Duodenal mucosa (tissue), 2 donors: ENCODE results near the gene ITFG2.

Experiments used
- H3K27ac ChIP-seq: one replicate; pipeline ENCODE4 v1.7.0; 2013; ENCODE audit warnings: low read depth, low read length
- H3K27me3 ChIP-seq, 2 donors: one replicate each; pipeline ENCODE4 v1.7.0; 2013; ENCODE audit warnings: low read length in 2 of 2, control low read depth in 1 of 2; ENCODE audit not compliant: insufficient read depth in 2 of 2, control insufficient read depth in 1 of 2
- H3K36me3 ChIP-seq, 2 donors: one replicate each; pipeline ENCODE4 v1.7.0; 2013; ENCODE audit warnings: low read length in 2 of 2, control low read depth in 1 of 2; ENCODE audit not compliant: insufficient read depth in 2 of 2, control insufficient read depth in 1 of 2
- H3K4me1 ChIP-seq, 2 donors: one replicate each; pipeline ENCODE4 v1.7.0; 2013; ENCODE audit warnings: low read length in 2 of 2, control low read depth in 1 of 2; ENCODE audit not compliant: insufficient read depth in 2 of 2, control insufficient read depth in 1 of 2
- H3K4me3 ChIP-seq, 2 donors: one replicate each; pipeline ENCODE4 v1.7.0; 2013; ENCODE audit warnings: low read length in 2 of 2, low read depth in 1 of 2
- H3K9ac ChIP-seq, 2 donors: one replicate each; pipeline ENCODE4 v1.7.0; 2013; ENCODE audit warnings: low read length in 2 of 2, low read depth in 1 of 2
- H3K9me3 ChIP-seq, 2 donors: one replicate each; pipeline ENCODE4 v1.7.0; 2013; ENCODE audit warnings: low read length in 2 of 2, control low read depth in 1 of 2; ENCODE audit not compliant: control insufficient read depth in 1 of 2

The ITFG2 gene

DNA sequence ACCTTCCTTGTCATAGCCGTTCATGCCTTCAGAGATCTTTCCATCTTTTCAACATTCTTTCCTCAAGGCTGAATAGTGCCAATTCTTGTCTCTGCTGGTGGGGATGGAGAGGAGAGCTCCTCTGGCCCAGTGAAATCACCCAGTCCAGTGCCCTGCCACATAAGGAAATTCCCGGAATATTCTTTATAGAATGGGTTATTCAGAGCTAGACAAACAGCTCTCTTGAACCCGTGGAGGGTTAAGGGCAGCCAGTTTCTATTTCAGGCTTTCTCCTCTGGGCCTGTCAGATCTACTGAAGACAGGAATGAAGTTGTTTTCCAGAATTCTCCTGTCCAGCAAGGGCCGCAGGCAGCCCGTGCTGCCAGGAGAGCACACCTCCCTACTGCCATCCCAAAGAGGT, 30.5 kb downstream of the ITFG2 start:
- no peaks in the 10 kb centered on the region for H3K27me3 ChIP-seq
- no peak overlapping the region for H3K27ac ChIP-seq
- H3K36me3 ChIP-seq: peaks cover 7% of the 10 kb centered on the region in 2 donors
- H3K9me3 ChIP-seq: no peaks in the 10 kb centered on the region
- no peak overlapping the region for H3K4me3 ChIP-seq
- H3K4me1 ChIP-seq: no peaks in the 10 kb centered on the region
- H3K9ac ChIP-seq: no peak overlapping the region

DNA sequence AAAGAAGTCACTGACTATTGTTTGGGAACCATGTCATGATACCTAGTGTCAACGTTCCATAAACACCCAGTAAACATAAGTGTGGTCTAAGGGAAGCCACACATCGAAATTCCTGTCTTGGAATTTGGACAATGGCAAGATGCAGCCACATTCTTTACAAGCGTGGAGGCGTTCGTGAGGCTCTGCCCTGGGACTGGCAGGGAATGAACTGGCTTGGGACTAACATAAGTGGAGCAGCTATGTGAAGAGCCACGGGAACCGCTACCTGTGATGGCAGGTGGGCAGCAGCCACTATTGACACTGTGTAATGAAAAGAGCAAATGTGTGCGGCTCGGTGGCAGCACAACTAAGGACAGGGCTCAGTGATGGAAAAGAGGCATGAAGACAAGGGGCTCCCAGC, 32.3 kb downstream of the ITFG2 start:
- Histone ChIP-seq H3K4me3 (no peak overlapping the region), H3K36me3 (peaks cover 1 to 3% of the 10 kb centered on the region in 2 donors), H3K9me3 (no peaks in the 10 kb centered on the region), H3K27ac (no peak overlapping the region), H3K9ac (no peak overlapping the region), H3K4me1 (peaks cover 4 to 8% of the 10 kb centered on the region in 2 donors), H3K27me3 (no peaks in the 10 kb centered on the region)

DNA sequence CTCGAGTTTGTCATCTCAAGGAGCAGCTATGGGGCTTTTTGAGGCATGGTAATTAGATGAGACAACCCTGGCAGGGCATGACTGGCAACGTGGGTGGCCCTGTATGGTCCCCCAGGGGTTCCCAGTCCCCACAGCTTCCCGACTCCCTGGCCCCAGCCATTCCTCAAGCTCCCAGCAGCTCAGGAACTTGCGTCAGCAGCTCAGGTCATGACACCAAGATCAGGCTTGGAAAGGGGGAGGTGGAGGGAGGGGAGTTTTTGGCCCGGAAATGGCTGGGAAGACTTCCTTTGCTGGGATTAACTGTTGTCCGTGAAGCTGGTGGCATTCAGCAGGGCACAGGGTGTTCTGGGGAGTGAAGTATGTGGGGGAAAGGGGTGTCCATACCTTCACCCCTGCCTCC, 32.8 kb downstream of the ITFG2 start:
- Histone ChIP-seq H3K36me3 (peaks cover 0 to 3% of the 10 kb centered on the region in 2 donors), H3K9me3 (no peaks in the 10 kb centered on the region), H3K4me3 (no peak overlapping the region), H3K27ac (no peak overlapping the region), H3K9ac (no peak overlapping the region), H3K27me3 (no peaks in the 10 kb centered on the region), H3K4me1 (peaks cover 4 to 10% of the 10 kb centered on the region in 2 donors)

DNA sequence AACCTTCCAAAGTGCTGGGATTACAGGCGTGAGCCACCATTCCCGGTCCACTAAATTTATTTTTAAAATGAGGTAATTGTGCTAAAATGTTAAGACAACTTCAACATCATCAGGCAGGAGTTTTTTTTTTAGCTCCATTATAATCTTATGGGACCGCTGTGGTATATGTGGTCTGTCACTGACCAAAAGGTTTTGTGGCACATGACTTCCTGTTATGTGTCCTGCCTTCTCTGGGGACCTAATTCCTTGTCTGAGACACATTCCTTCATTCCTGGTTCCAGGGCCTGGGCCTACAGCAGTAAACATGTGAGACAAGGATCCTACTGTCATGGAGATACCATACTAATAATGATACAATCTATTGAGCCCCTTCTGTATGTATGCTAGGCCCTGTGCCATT, 39.5 kb downstream of the ITFG2 start:
- Histone ChIP-seq H3K36me3 (no peaks in the 10 kb centered on the region), H3K27me3 (no peaks in the 10 kb centered on the region), H3K4me3 (no peak overlapping the region), H3K9ac (no peak overlapping the region), H3K27ac (no peak overlapping the region), H3K4me1 (peaks cover 22 to 31% of the 10 kb centered on the region in 2 donors), H3K9me3 (no peaks in the 10 kb centered on the region)

DNA sequence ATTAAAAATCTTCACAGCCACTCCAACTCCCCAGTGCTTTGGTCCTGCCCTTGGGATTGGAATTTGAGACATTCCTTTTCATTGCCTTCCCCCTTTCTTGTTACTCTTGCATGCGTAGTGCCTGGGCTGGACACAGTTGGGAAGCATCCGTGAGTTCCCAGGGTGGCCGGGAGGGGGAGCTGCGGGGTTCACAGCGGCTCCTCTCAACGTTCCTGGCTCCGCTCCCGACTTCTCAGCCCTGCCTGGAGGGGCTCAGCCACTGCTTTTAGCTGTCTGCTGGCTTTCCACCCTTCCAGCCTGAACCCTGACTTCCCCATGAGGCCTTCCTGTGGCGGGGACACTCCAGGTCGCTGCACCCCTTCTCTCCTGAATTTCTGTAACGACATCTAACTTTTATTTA, 41.2 kb downstream of the ITFG2 start:
- Histone ChIP-seq H3K4me1 (peaks cover 32 to 40% of the 10 kb centered on the region in 2 donors), H3K4me3 (no peak overlapping the region)

DNA sequence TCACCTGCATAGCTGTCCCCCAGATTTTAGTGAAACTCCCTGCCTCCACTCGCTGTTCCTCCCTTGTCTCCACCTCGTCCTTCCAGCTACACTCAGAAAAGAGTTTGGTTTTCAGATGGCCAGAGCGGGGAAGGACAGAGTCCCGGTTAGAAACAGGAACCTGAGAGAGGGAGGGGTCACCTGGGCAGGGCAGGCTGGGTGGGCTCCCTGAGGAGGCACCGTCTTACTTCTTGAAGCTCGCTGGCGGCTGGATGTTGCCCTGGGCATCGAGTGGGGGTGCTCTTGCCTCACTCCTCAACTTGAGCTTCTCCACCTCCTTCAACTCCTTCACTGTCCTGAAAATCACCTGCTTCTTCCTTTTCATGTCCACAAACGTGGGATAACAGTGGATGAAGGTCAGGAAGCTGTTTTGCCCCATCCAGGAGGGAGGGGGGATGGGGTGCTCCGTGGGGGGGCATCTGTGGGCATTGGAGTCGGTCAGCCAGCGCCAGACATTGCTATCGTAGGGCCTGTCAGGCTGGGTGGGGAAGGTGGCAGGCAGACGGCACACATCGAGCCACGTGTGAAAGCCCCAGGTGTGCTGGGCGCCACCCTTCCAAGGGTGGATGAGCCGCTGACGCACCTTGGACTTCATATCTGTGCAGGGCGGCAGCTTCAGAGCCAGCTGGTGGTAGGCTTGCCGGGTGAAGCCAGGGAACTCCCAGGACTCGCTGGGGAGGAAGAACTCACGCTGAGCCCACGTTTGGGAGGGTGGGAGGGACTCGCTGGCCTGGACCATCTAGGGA, 42.4 kb downstream of the ITFG2 start:
- no peaks in the 10 kb centered on the region for H3K27me3 ChIP-seq
- peak overlapping the region in 1 of 2 donors; percentile 49 for H3K9ac ChIP-seq
- peaks cover 11 to 17% of the 10 kb centered on the region in 2 donors for H3K36me3 ChIP-seq
- peaks cover 28 to 31% of the 10 kb centered on the region in 2 donors for H3K4me1 ChIP-seq
- peak overlapping the region in 1 of 2 donors; percentile 29 for H3K4me3 ChIP-seq
- peak overlapping the region; percentile 0 for H3K27ac ChIP-seq
- H3K9me3 ChIP-seq: no peaks in the 10 kb centered on the region

More for the DNA sequence above, 41.2 kb downstream of the ITFG2 start:
- Histone ChIP-seq H3K27ac (no peak overlapping the region), H3K9me3 (no peaks in the 10 kb centered on the region), H3K27me3 (no peaks in the 10 kb centered on the region), H3K36me3 (peaks cover 5 to 12% of the 10 kb centered on the region in 2 donors), H3K9ac (no peak overlapping the region)

DNA sequence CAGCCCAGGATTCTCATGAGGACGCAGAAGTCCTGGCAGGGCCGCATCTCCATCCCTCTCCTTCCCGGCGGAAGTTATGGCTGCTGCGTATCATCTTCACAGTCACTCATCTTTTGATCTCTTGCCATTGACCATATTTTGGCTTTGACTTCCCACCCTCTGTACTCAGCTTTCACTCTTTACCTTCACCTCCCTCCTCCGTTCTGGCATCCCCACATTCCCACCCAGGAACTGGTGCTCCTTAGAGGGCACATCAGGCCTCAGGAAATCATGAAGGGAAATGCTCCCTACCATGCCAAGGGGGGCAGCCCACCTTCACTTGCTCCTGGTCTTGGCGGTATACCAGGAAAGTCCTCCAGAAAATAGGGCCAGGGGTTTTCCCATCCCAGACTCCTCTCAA, 43.1 kb downstream of the ITFG2 start:
- Histone ChIP-seq H3K27me3 (no peaks in the 10 kb centered on the region), H3K9ac (no peak overlapping the region), H3K4me1 (peaks cover 28 to 30% of the 10 kb centered on the region in 2 donors), H3K9me3 (no peaks in the 10 kb centered on the region), H3K27ac (no peak overlapping the region), H3K36me3 (peaks cover 11 to 17% of the 10 kb centered on the region in 2 donors), H3K4me3 (no peak overlapping the region)

DNA sequence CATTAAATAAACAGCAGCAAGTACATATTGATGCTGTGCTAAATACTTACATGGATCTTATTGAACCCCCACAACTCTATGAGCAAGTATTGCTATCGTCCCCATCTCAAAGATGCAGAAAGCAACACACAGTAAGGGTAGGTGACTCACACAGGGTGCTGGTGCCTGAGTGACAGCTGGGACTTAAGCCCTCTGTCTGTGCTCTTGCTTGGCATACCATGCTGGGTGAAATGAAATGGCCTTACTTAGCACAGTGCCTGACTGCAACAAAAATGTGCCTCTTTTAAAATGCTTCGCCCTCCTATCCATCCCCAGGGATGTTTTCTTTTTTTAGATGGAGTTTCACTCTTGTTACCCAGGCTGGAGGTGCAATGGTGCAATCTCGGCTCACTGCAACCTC, 43.6 kb downstream of the ITFG2 start:
- Histone ChIP-seq H3K27ac (no peak overlapping the region), H3K36me3 (peaks cover 11 to 17% of the 10 kb centered on the region in 2 donors), H3K9me3 (no peaks in the 10 kb centered on the region), H3K27me3 (no peaks in the 10 kb centered on the region), H3K4me3 (no peak overlapping the region), H3K4me1 (peaks cover 28 to 30% of the 10 kb centered on the region in 2 donors), H3K9ac (no peak overlapping the region)

DNA sequence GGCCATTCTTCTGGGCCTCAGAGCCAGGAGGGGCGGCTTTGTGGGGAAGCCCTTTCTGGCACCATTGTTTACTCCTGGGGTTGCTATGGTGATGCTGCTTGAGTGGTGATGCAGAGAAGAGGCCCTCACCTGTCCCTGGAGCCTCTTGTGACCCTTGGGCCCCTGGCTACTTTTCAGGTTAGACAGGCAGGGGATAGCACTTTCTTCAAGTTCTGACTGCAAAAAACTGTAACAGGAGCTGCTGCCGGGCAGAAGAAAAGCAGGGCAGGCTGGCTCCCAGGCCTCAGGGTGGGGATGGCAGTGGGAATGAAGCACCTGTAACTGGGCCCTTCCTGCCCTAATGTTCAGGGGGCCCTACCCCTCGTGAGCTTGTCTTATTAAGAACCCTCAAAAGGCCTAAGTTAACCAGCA, 44.6 kb downstream of the ITFG2 start, which contains the start of gene TEX52:
TSS of gene TEX52 (minus strand) at position 19 of the 411 bp plus-strand sequence. CDS start at position 6, 13 bp downstream.
- Histone ChIP-seq H3K9me3 (no peaks in the 10 kb centered on the region), H3K27me3 (no peaks in the 10 kb centered on the region), H3K4me1 (peaks cover 28 to 30% of the 10 kb centered on the region in 2 donors), H3K4me3 (no peak within 1 kb of the TSS), H3K27ac (no peak within 1 kb of the TSS), H3K36me3 (peaks cover 11 to 17% of the 10 kb centered on the region in 2 donors), H3K9ac (no peak within 1 kb of the TSS)

DNA sequence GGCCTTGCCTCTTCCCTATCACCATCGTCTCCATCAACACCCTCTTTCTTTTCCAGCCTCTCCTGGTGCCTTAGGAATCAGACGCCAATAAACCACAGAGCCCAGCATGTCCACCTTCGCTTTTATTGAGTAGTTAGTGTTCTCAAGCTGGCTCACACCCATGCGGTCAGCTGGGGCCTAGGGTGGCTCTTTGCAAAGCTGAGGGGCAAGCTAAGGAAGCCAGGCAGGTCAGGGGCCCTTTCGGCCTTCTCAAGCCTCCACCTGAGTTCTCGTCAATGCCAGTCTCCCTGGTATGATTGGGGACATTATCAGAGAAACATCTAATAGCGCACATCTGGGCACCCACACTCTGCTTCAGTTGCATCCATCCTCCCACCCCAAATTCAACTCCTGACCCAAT, 45.1 kb downstream of the ITFG2 start:
- Histone ChIP-seq H3K9me3 (no peaks in the 10 kb centered on the region), H3K9ac (no peak overlapping the region), H3K27me3 (no peaks in the 10 kb centered on the region), H3K4me1 (peaks cover 28 to 30% of the 10 kb centered on the region in 2 donors), H3K4me3 (no peak overlapping the region), H3K27ac (no peak overlapping the region), H3K36me3 (peaks cover 11 to 17% of the 10 kb centered on the region in 2 donors)
